Epidermal melanocyte (primary cell): ENCODE data around the gene GRM7.

Experiments used
- DNase-seq: peaks from one replicate; pipeline ENCODE4 v3.0.0; 2011; ENCODE audit warnings: low spot score; ENCODE audit not compliant: insufficient read length

GRM7 gene

GRCh38 chr3:7293286-7293685, 432.4 kb downstream of the GRM7 start:
- no peak for DNase-seq

- DNase-seq: no peak
Measured at GRCh38 chr3:7305561-7305960, 444.6 kb downstream of the GRM7 start.

DNA sequence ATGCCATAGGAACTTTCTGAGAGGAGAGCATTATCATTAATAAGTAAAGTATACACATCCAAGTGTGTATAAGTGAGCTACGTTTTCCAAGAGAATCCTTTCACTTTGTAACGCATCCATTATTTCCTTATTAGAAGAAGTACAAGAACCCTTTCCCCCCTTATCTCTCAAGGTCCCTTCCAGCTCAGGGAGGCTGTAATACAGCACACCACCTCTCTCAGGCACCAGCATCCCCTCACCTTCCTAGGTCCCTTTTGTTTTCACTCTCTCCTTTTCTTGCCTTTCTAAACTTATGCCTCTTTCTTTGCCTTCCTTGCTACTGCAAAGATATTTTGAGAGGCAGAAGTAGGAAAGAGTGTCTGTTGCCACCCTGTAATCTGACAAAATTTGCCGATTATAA, 446.0 kb downstream of the GRM7 start:
- DNase-seq: no peak

GRCh38 chr3:7307410-7307809, 446.5 kb downstream of the GRM7 start:
- DNase-seq: no peak

GRCh38 chr3:7309641-7310102, 448.8 kb downstream of the GRM7 start:
- no peak for DNase-seq

- no peak for DNase-seq
Measured at GRCh38 chr3:7315037-7315436, 454.1 kb downstream of the GRM7 start.

DNA sequence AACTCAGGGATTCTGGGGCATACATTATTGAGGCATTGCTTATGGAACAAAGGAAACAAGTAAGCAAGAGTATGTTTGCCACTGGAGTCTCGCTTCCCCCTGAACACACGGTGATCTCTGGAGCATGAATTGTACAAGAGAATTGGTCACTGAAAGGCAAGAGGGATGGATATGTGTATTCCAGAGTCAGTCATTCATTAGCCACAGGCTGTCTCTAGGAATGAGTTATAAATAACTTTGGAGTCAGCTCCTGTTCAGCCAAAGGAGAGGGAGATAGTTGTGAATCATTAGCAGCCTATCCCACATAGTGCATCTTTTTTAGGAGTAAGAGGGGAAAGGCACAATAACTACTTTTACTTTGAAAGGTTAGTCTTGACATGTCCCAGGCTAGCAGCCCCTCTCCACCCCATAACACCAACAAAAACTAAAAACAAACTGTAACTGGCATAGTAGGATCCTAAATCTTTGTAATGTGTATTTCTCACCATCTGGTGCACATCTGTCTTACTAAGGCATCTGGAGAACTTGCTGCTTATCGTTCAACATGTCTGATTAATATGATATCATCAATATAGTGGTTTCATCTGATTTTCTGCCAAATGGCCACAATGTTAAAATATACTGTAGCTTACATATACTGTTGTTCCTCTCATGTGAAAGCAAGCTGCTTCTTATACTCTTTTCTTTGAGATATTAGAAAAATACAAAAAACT, 462.2 kb downstream of the GRM7 start:
- DNase-seq: no peak

DNA sequence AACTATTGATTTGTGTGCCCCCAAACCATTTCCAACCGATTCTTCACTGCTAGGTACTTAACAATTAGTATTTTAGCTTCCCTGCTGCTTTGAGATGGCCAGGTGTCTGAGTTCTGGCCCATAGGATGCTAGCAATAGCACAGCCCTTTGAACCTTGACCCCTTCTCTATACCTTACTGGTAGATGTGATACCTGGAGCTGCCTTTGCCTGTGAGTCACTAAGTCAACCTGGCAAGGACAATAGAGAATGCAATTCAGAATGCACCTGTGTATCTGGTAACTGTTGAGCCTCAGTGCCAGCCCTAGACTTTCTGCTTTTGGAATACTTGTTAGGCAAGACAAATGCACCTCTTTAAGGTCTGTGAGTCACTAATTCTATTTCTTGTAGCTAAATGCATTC, 467.4 kb downstream of the GRM7 start:
- DNase-seq: no peak

DNA sequence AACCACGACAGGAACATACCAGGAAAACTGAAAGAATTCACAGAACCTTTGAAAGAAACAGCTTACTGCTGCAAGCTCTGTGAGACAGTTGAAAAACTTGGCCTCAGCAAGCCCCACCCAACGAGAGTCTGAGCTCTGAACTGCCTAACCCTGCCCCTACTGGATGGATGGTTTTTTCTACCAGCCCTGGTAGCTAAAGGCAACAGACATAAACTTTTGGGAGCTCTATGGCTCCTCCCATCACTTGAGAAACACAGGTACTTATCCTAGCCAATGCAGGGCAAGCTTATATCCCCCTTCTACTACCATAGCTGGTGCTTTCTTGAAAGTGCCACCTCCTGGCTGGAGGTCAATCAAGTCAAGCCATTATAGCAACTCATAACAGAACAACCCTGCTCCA, 471.8 kb downstream of the GRM7 start:
- no peak for DNase-seq

- DNase-seq: no peak
Measured at GRCh38 chr3:7333125-7333524, 472.2 kb downstream of the GRM7 start.

GRCh38 chr3:7340795-7341194, 479.9 kb downstream of the GRM7 start:
- DNase-seq: no peak

DNA sequence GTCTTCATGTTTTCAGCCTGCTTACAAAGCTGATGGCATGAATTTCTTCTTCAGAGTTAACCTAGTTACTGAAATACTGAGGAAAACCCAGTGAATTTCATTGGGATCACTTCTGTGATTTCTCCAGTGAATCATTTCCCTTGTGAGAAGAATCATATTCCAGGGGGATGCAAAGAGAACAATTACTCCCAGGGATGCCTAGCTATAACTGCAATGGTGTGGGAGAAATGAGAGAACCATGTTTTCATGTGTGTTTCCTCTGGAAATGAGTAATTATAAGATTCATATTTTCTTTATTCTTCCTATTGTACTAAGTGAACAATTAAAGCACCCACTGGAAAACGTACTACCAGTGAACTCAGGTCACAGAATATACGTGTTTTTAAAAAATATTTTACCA, 485.4 kb downstream of the GRM7 start:
- DNase-seq: no peak

DNA sequence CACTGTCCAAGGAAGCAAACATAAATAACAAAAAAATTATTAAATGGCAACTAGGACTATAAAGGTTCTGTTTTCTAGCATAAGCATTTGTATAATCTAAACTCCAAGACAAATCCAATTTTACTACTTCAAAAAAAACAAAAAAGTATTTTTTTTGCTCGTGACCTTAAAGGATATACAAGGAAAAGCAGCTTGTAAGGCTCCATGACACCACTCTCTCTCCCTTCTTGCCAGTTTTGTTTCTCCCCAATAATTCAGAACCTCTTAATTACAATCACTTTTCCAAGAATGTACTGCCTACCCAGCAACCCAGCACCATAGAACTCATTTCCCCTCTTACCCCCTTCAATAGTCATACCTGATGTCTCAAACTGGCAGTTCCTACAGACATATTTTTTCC, 496.2 kb downstream of the GRM7 start:
- DNase-seq: no peak

DNA sequence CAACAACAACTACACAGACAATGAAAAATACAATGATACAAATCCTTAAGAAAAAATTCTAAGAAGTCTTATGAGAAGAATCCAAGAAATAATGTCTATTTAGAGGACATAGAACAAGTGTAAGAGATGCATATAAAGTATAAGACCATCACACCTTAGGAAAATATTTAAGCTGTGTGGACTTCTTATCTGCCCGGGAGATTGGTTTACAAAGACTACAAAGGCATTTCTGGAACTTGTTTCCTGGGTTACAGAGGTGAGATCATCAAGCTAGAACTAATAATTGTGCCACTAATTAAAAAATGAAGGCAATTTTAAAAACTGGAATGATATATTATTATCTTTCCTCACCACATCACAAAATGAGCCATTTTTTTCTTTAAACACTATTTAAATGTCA, 507.1 kb downstream of the GRM7 start:
- no peak for DNase-seq

DNA sequence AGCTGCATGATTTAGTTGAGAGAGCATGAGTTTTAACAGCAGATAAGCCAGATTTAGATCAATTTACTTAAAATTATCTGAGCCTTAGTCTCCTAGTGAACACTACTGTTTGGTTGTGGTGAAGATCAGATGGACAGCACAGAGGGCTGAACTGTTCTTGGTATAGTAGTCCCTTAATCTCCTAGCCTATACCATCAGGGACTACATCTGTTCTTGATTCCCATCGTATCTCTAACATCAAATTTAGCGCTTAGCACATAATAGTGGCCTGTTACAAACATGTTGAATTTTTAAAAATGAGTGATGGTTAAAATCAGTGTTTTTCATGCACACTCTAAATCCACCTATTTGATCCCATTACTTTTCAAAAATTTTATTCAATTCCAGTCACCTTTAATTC, 507.7 kb downstream of the GRM7 start:
- no peak for DNase-seq

- DNase-seq: no peak
Measured at GRCh38 chr3:7371693-7372572, 511.0 kb downstream of the GRM7 start.

- DNase-seq: no peak
Measured at GRCh38 chr3:7377103-7377502, 516.2 kb downstream of the GRM7 start.

DNA sequence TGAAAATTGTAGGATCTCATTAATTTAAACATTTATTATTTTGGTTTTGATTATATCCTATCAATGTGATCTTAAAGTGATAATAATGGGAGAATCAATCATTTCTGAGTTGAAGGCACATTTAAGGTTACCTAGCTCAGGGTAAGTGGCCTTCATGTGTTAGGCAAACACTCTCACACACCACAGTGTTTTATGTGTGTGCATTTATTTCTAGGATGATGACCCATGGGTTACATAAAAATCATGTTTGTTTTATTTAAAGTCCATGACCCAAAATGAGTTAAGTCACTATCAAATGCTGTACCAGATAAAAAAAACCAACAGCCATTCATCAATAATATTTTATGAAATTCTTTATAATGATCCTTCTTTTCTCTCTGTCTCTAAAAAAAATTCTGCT, 520.8 kb downstream of the GRM7 start:
- DNase-seq: no peak

GRCh38 chr3:7382293-7383010, 521.5 kb downstream of the GRM7 start:
- no peak for DNase-seq

- no peak for DNase-seq
Measured at GRCh38 chr3:7385635-7386034, 524.7 kb downstream of the GRM7 start.

- no peak for DNase-seq
Measured at GRCh38 chr3:7388026-7388425, 527.1 kb downstream of the GRM7 start.

DNA sequence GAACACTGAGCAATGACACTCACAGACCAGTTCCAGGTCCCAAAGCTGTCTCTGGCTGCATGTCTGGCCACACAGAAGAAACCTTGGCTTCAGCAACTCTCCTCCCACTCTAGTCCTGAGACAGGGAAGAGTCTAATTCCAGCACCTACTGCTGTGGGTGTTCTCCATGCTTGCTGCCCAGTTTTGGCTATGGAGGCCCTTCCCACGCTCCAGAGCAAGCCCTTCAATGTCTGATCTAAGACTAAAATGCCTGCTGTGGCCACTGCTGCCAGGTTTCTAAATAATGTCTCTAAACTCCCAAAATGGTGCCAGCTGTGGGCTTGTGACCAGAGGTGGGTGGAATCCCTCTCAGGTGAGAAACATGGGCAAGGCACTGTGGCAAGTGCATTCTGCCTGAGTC, 531.3 kb downstream of the GRM7 start:
- no peak for DNase-seq
